HEK293 (cell line): ENCODE measurements around the gene DSTN.

ENCODE experiments used
- CTCF ChIA-PET: fragments of 350-600 bp; formaldehyde crosslinking; extraction: SDS; loops from one replicate; lab custom pipeline; 2021; ENCODE audit warnings: antibody characterized with exemption; lab: Yijun Ruan, JAX
- POLR2A ChIA-PET: fragments of 300-600 bp; formaldehyde crosslinking; extraction: SDS; loops from one replicate; lab custom pipeline; 2020; ENCODE audit warnings: antibody characterized with exemption, inconsistent platforms; lab: Yijun Ruan, JAX
- H3K27ac ChIP-seq: fragments of 200-500 bp; sonication (Bioruptor generic); 2 replicates; pipeline ENCODE4 v1.5.1; 2014; ENCODE audit warnings: low read depth, low read length, control low read depth, inconsistent platforms; ENCODE audit errors: extremely low read depth
- H3K36me3 ChIP-seq, 2 experiments: fragments of 200-500 bp in 1 of 2; sonication (Bioruptor generic) in 1 of 2; 1 replicate in 1 of 2; 2 replicates in 1 of 2; pipeline ENCODE4 v1.5.1; 2014 to 2017; ENCODE audit warnings: inconsistent platforms in 2 of 2, low read length in 2 of 2; ENCODE audit not compliant: control insufficient read depth in 2 of 2, insufficient read depth in 1 of 2
- H3K4me1 ChIP-seq: fragments of 200-500 bp; sonication (Bioruptor generic); 2 replicates; pipeline ENCODE4 v1.5.1; 2014; ENCODE audit warnings: mild to moderate bottlenecking, low read length, inconsistent platforms; ENCODE audit not compliant: control insufficient read depth, insufficient read depth
- H3K4me3 ChIP-seq: 2 replicates; pipeline ENCODE4 v1.5.1; 2011; ENCODE audit warnings: low read depth, mild to moderate bottlenecking, control low read depth, low read length, moderate library complexity
- H3K9me3 ChIP-seq: fragments of 200-500 bp; sonication (Bioruptor generic); 2 replicates; pipeline ENCODE4 v1.5.1; 2014; ENCODE audit warnings: low read depth, low read length, inconsistent platforms; ENCODE audit not compliant: control insufficient read depth, insufficient read depth
- EGR2 ChIP-seq: fragments of 450-650 bp; formaldehyde crosslinking; IDR thresholded peaks from 2 replicates; pipeline ENCODE4 v1.5.1; 2016; ENCODE audit warnings: low read depth, missing biosample characterization, missing genetic modification characterization
- HOXD13 ChIP-seq: sonication (generic); formaldehyde crosslinking; IDR thresholded peaks from 2 replicates; pipeline ENCODE4 v1.8.0; 2022; ENCODE audit warnings: missing genetic modification reagents, borderline replicate concordance
- INSM2 ChIP-seq: fragments of 450-650 bp; formaldehyde crosslinking; IDR thresholded peaks from 2 replicates; pipeline ENCODE4 v1.5.1; 2016; ENCODE audit warnings: missing biosample characterization, missing genetic modification characterization
- KLF1 ChIP-seq: fragments of 450-650 bp; formaldehyde crosslinking; IDR thresholded peaks from 2 replicates; pipeline ENCODE4 v1.5.1; 2016; ENCODE audit warnings: missing biosample characterization, missing genetic modification characterization
- OVOL3 ChIP-seq: fragments of 450-650 bp; formaldehyde crosslinking; IDR thresholded peaks from 2 replicates; pipeline ENCODE4 v1.5.1; 2016; ENCODE audit warnings: missing biosample characterization, missing genetic modification characterization
- TCF7L2 ChIP-seq: IDR thresholded peaks from 2 replicates; pipeline ENCODE4 v1.6.1; 2011; ENCODE audit warnings: low read depth, mild to moderate bottlenecking, inconsistent platforms, low read length, moderate library complexity, borderline replicate concordance
- ZFHX2 ChIP-seq: fragments of 450-650 bp; formaldehyde crosslinking; conservative IDR thresholded peaks from 2 replicates; pipeline ENCODE4 v1.5.1; 2016; ENCODE audit warnings: missing biosample characterization, missing genetic modification characterization
- ZFP69B ChIP-seq: fragments of 450-650 bp; formaldehyde crosslinking; IDR thresholded peaks from 2 replicates; pipeline ENCODE4 v1.5.1; 2016; ENCODE audit warnings: missing biosample characterization, missing genetic modification characterization
- ZNF121 ChIP-seq: fragments of 450-650 bp; formaldehyde crosslinking; IDR thresholded peaks from 2 replicates; pipeline ENCODE4 v1.5.1; 2016; ENCODE audit warnings: missing biosample characterization, missing genetic modification characterization
- ZNF157 ChIP-seq: fragments of 450-650 bp; formaldehyde crosslinking; IDR thresholded peaks from 2 replicates; pipeline ENCODE4 v1.5.1; 2016; ENCODE audit warnings: missing biosample characterization, missing genetic modification characterization
- ZNF24 ChIP-seq: fragments of 450-650 bp; formaldehyde crosslinking; IDR thresholded peaks from 2 replicates; pipeline ENCODE4 v1.5.1; 2016; ENCODE audit warnings: missing biosample characterization, missing genetic modification characterization
- ZNF398 ChIP-seq: fragments of 450-650 bp; formaldehyde crosslinking; IDR thresholded peaks from 2 replicates; pipeline ENCODE4 v1.5.1; 2017; ENCODE audit warnings: missing biosample characterization, missing genetic modification characterization
- ZNF404 ChIP-seq: fragments of 450-650 bp; formaldehyde crosslinking; IDR thresholded peaks from 2 replicates; pipeline ENCODE4 v1.5.1; 2017; ENCODE audit warnings: missing biosample characterization, missing genetic modification characterization
- ZNF433 ChIP-seq: fragments of 450-650 bp; formaldehyde crosslinking; IDR thresholded peaks from 2 replicates; pipeline ENCODE4 v1.5.1; 2016; ENCODE audit warnings: missing biosample characterization, missing genetic modification characterization, low read depth
- ZNF585B ChIP-seq: fragments of 450-650 bp; formaldehyde crosslinking; IDR thresholded peaks from 2 replicates; pipeline ENCODE4 v1.5.1; 2016; ENCODE audit warnings: missing biosample characterization, missing genetic modification characterization
- ZNF624 ChIP-seq: fragments of 450-650 bp; formaldehyde crosslinking; IDR thresholded peaks from 2 replicates; pipeline ENCODE4 v1.5.1; 2017; ENCODE audit warnings: missing biosample characterization, missing genetic modification characterization
- ZNF76 ChIP-seq: fragments of 450-650 bp; formaldehyde crosslinking; IDR thresholded peaks from 2 replicates; pipeline ENCODE4; 2016; ENCODE audit warnings: low read depth, missing biosample characterization, missing genetic modification characterization, borderline replicate concordance
- ZNF837 ChIP-seq: fragments of 450-650 bp; formaldehyde crosslinking; IDR thresholded peaks from 2 replicates; pipeline ENCODE4 v1.5.1; 2016; ENCODE audit warnings: missing biosample characterization, missing genetic modification characterization
- ZSCAN23 ChIP-seq: fragments of 450-650 bp; formaldehyde crosslinking; IDR thresholded peaks from 2 replicates; pipeline ENCODE4 v1.5.1; 2016; ENCODE audit warnings: missing biosample characterization, missing genetic modification characterization
- TF ChIP-seq, protein P1 (sequence below): fragments of 450-650 bp; formaldehyde crosslinking; IDR thresholded peaks from 2 replicates; pipeline ENCODE4 v1.5.1; 2017; ENCODE audit warnings: missing biosample characterization, missing genetic modification characterization
- TF ChIP-seq, protein P2 (sequence below): fragments of 450-650 bp; formaldehyde crosslinking; IDR thresholded peaks from 2 replicates; pipeline ENCODE4 v1.5.1; 2016; ENCODE audit warnings: missing biosample characterization, missing genetic modification characterization, borderline replicate concordance
- TF ChIP-seq, protein P3 (sequence below): fragments of 450-650 bp; formaldehyde crosslinking; IDR thresholded peaks from 2 replicates; pipeline ENCODE4 v1.5.1; 2017; ENCODE audit warnings: missing biosample characterization, mild to moderate bottlenecking, missing genetic modification characterization, moderate library complexity

The DSTN gene

GRCh38 chr20:17651760-17652388 lies 82.0 kb downstream of the DSTN start:
- Histone ChIP-seq H3K4me3 (no peak overlapping the region), H3K27ac (no peak overlapping the region), H3K4me1 (peaks cover 8% of the 10 kb centered on the region; the same call in 1 of the 2 replicates), H3K36me3 (peaks cover 0 to 24% of the 10 kb centered on the region in 2 experiments; a peak in 1 of 3 replicates), H3K9me3 (no peaks in the 10 kb centered on the region)
- ChIA-PET CTCF (interaction anchor here (0.6 to 1.0 kb wide), 3 partner anchors 15 to 287 kb away, joined by 3 to 5 read pairs (median 4); no protein-coding TSS in a partner anchor), POLR2A (no interaction called here)
- no peak for TF ChIP-seq HOXD13
- no peak for TF ChIP-seq ZNF404 (tag by site-specific recombination)
- TF ChIP-seq INSM2 (tag by site-specific recombination), result no peak
- no peak for TF ChIP-seq ZNF837 (tag by site-specific recombination)
- TF ChIP-seq ZNF121 (tag by site-specific recombination), result no peak
- TF ChIP-seq ZNF398 (tag by site-specific recombination), result no peak
- no peak for TF ChIP-seq ZNF624 (tag by site-specific recombination)
- TF ChIP-seq TCF7L2, result no peak
- no peak for TF ChIP-seq ZNF24 (tag by site-specific recombination)
- TF ChIP-seq, protein P1, sequence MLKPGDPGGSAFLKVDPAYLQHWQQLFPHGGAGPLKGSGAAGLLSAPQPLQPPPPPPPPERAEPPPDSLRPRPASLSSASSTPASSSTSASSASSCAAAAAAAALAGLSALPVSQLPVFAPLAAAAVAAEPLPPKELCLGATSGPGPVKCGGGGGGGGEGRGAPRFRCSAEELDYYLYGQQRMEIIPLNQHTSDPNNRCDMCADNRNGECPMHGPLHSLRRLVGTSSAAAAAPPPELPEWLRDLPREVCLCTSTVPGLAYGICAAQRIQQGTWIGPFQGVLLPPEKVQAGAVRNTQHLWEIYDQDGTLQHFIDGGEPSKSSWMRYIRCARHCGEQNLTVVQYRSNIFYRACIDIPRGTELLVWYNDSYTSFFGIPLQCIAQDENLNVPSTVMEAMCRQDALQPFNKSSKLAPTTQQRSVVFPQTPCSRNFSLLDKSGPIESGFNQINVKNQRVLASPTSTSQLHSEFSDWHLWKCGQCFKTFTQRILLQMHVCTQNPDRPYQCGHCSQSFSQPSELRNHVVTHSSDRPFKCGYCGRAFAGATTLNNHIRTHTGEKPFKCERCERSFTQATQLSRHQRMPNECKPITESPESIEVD (tag by site-specific recombination), result no peak
- TF ChIP-seq ZNF585B, result no peak
- no peak for TF ChIP-seq ZNF76 (tag by site-specific recombination)
- no peak for TF ChIP-seq ZNF157
- TF ChIP-seq, protein P2, sequence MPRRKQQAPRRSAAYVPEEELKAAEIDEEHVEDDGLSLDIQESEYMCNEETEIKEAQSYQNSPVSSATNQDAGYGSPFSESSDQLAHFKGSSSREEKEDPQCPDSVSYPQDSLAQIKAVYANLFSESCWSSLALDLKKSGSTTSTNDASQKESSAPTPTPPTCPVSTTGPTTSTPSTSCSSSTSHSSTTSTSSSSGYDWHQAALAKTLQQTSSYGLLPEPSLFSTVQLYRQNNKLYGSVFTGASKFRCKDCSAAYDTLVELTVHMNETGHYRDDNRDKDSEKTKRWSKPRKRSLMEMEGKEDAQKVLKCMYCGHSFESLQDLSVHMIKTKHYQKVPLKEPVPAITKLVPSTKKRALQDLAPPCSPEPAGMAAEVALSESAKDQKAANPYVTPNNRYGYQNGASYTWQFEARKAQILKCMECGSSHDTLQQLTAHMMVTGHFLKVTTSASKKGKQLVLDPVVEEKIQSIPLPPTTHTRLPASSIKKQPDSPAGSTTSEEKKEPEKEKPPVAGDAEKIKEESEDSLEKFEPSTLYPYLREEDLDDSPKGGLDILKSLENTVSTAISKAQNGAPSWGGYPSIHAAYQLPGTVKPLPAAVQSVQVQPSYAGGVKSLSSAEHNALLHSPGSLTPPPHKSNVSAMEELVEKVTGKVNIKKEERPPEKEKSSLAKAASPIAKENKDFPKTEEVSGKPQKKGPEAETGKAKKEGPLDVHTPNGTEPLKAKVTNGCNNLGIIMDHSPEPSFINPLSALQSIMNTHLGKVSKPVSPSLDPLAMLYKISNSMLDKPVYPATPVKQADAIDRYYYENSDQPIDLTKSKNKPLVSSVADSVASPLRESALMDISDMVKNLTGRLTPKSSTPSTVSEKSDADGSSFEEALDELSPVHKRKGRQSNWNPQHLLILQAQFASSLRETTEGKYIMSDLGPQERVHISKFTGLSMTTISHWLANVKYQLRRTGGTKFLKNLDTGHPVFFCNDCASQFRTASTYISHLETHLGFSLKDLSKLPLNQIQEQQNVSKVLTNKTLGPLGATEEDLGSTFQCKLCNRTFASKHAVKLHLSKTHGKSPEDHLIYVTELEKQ, result no peak

DNA sequence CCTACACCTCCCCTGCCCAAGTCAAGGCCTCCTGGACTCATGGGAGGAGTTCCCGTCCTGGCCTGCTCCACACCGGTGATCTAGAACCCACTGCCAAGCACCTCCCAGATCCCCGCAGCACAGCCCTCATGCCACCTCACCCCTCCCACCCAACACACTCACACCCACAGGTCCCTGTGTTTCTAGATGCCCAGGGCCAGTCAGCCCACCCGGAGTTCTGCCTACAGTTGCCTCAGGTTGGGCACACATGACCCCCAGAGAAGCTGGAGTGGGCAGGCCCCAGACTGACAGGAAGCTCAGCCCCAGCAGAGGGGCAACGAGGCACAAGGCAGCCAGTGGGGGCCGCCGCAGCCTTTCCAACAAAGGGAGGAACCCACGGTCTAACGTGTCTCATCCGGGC lies 82.5 kb downstream of the DSTN start:
- ChIA-PET CTCF (interaction anchor here (0.6 to 0.9 kb wide), 3 partner anchors 14 to 633 kb away, joined by 3 read pairs; no protein-coding TSS in a partner anchor), POLR2A (no interaction called here)
- no peak overlapping the region for H3K27ac ChIP-seq
- H3K9me3 ChIP-seq, result no peaks in the 10 kb centered on the region
- TF ChIP-seq OVOL3, result no peak
- no peak for TF ChIP-seq ZNF157
- TF ChIP-seq KLF1 (tag by site-specific recombination), result no peak
- peak; percentile 38; the same call in 1 of the 2 replicates for TF ChIP-seq EGR2 (tag by site-specific recombination)
- TF ChIP-seq, protein P3, sequence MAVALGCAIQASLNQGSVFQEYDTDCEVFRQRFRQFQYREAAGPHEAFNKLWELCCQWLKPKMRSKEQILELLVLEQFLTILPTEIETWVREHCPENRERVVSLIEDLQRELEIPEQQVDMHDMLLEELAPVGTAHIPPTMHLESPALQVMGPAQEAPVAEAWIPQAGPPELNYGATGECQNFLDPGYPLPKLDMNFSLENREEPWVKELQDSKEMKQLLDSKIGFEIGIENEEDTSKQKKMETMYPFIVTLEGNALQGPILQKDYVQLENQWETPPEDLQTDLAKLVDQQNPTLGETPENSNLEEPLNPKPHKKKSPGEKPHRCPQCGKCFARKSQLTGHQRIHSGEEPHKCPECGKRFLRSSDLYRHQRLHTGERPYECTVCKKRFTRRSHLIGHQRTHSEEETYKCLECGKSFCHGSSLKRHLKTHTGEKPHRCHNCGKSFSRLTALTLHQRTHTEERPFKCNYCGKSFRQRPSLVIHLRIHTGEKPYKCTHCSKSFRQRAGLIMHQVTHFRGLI (tag by site-specific recombination), result peak; percentile 54; the same call in 1 of the 2 replicates
- no peak for TF ChIP-seq ZFP69B (tag by site-specific recombination)
- TF ChIP-seq ZNF433 (tag by site-specific recombination), result no peak
- TF ChIP-seq ZFHX2 (tag by site-specific recombination), result peak; percentile 54
- no peak for TF ChIP-seq ZNF585B
- TF ChIP-seq ZSCAN23 (tag by site-specific recombination), result no peak
- peaks cover 0 to 29% of the 10 kb centered on the region in 2 experiments; a peak in 1 of 3 replicates for H3K36me3 ChIP-seq
- H3K4me1 ChIP-seq, result peaks cover 8% of the 10 kb centered on the region; the same call in 1 of the 2 replicates
- H3K4me3 ChIP-seq, result no peak overlapping the region
